Osteocyte (in vitro differentiated cells): ENCODE data around the gene MARS1. TPM values are rescaled to one million over a fixed set of nuclear protein-coding genes. Genes with fewer than 3 reads are reported as not detected.

Experiments
- DNase-seq: peaks from one replicate; pipeline ENCODE4 v3.0.0; 2021; ENCODE audit warnings: mixed read lengths; ENCODE audit not compliant: unreplicated experiment; ENCODE audit errors: extremely low spot score
- H3K27ac Mint-ChIP-seq: one replicate; pipeline ENCODE4 v1.8.0; 2021; ENCODE audit warnings: mild to moderate bottlenecking, mixed read lengths; ENCODE audit not compliant: unreplicated experiment
- H3K27me3 Mint-ChIP-seq: one replicate; pipeline ENCODE4 v1.8.0; 2021; ENCODE audit warnings: mixed read lengths; ENCODE audit not compliant: unreplicated experiment
- H3K36me3 Mint-ChIP-seq: one replicate; pipeline ENCODE4 v1.8.0; 2021; ENCODE audit warnings: mixed read lengths; ENCODE audit not compliant: unreplicated experiment
- H3K4me1 Mint-ChIP-seq: one replicate; pipeline ENCODE4 v1.8.0; 2021; ENCODE audit warnings: mixed read lengths; ENCODE audit not compliant: unreplicated experiment
- H3K4me3 Mint-ChIP-seq: one replicate; pipeline ENCODE4 v1.8.0; 2021; ENCODE audit warnings: mild to moderate bottlenecking, moderate library complexity, mixed read lengths; ENCODE audit not compliant: unreplicated experiment
- H3K9me3 Mint-ChIP-seq: one replicate; pipeline ENCODE4 v1.8.0; 2021; ENCODE audit warnings: mixed read lengths; ENCODE audit not compliant: unreplicated experiment
- total RNA-seq: library from RNA; stranded (reverse); gene quantifications from 2 replicates; pipeline ENCODE4 v1.2.1, GENCODE V29; 2021
- TF ChIP-seq, protein P1 (sequence below): fragments of 200-600 bp; sonication (generic); IDR thresholded peaks from 2 replicates; pipeline ENCODE4 v1.5.0; 2021; ENCODE audit warnings: antibody characterized with exemption, mild to moderate bottlenecking, moderate library complexity

MARS1 gene
- total RNA-seq, 1 donor from 2014 or later = 401 TPM

DNA sequence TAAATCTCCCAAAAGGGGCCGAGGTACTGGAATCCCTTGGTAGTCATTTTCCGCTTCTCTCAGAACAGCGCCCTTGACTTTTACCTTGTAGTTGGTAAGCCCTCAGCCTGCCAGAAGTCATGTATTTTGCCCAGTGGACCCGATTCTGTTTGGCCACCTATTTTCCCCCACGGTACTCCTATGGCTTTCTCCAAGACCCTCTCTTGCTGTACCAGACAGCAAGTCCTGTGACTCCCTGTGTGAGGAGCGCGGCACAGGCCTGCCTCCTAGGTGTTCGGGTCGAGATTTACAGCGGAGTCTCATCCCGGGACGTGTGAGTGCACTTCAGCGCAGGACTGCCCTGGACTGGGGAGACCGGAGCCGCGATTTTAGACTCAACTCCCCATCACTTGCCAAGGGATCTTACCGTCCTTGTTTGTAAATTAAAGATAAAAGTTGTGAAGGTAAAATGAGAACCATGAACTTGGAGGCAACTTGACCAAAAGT is 33.7 kb downstream of the MARS1 start:
- peaks cover 68% of the 10 kb centered on the region for H3K4me1 Mint-ChIP-seq
- no peaks in the 10 kb centered on the region for H3K27me3 Mint-ChIP-seq
- TF ChIP-seq, protein P1, sequence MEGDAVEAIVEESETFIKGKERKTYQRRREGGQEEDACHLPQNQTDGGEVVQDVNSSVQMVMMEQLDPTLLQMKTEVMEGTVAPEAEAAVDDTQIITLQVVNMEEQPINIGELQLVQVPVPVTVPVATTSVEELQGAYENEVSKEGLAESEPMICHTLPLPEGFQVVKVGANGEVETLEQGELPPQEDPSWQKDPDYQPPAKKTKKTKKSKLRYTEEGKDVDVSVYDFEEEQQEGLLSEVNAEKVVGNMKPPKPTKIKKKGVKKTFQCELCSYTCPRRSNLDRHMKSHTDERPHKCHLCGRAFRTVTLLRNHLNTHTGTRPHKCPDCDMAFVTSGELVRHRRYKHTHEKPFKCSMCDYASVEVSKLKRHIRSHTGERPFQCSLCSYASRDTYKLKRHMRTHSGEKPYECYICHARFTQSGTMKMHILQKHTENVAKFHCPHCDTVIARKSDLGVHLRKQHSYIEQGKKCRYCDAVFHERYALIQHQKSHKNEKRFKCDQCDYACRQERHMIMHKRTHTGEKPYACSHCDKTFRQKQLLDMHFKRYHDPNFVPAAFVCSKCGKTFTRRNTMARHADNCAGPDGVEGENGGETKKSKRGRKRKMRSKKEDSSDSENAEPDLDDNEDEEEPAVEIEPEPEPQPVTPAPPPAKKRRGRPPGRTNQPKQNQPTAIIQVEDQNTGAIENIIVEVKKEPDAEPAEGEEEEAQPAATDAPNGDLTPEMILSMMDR = no peak
- H3K36me3 Mint-ChIP-seq = peaks cover 32% of the 10 kb centered on the region
- H3K27ac Mint-ChIP-seq = peak overlapping the region; percentile 99
- H3K9me3 Mint-ChIP-seq = no peaks in the 10 kb centered on the region
- no peak for DNase-seq
- H3K4me3 Mint-ChIP-seq = peak overlapping the region; percentile 74

DNA sequence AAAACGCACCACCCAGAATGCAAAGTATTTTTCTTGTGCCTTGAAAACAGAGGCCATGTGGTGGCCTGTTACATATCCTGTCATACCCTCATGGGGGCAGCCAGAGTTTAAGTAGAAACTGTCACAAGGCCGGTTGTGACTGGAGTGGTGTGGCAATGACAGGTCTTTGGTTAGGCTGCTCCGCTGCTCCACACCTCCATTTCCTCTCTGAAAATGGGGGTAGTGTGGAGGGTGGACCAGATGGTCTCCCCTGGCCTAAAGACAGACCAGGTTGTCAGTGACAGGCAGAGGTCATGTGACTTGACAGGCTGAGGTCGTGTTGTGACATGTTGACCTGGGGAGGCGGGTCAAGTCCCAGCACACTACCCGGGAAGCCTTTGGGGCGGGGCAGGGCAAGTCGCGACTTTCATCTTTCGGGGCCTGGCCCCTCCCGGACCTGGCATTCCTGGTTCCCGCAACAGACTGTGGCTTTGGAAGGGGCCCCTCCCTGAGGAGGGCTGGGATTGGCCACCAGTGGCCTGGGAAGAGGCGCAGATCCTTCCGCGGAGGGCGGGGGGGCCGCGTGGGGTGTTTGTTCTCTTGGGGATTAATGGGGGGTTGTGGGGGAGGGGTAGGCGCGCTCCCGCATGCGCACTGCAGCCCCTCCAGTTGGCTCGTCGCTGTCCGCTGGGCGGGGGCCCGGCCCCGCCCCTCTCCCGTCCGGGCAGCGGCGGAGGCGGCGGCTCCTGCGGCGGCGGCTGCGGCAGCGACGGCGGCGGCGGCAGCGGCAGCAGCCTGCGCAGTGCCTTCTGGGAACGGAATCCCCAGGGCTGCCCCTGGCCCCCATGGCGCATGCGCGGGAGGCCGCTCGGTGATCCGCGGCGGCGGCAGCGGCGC is 34.4 kb downstream of the MARS1 start, which contains the start of gene MBD6:
TSS of gene MBD6 (plus strand) at position 814 of the 876 bp plus-strand sequence. CDS start 1,480 bp downstream, outside the sequence.
- Mint-ChIP-seq H3K27ac (peak within 1 kb of the TSS; percentile 99), H3K9me3 (no peaks in the 10 kb centered on the region), H3K27me3 (no peaks in the 10 kb centered on the region), H3K36me3 (peaks cover 29% of the 10 kb centered on the region), H3K4me3 (peak within 1 kb of the TSS; percentile 99), H3K4me1 (peaks cover 62% of the 10 kb centered on the region)
- DNase-seq = peak; percentile 98
- TF ChIP-seq, protein P1 = no peak

DNA sequence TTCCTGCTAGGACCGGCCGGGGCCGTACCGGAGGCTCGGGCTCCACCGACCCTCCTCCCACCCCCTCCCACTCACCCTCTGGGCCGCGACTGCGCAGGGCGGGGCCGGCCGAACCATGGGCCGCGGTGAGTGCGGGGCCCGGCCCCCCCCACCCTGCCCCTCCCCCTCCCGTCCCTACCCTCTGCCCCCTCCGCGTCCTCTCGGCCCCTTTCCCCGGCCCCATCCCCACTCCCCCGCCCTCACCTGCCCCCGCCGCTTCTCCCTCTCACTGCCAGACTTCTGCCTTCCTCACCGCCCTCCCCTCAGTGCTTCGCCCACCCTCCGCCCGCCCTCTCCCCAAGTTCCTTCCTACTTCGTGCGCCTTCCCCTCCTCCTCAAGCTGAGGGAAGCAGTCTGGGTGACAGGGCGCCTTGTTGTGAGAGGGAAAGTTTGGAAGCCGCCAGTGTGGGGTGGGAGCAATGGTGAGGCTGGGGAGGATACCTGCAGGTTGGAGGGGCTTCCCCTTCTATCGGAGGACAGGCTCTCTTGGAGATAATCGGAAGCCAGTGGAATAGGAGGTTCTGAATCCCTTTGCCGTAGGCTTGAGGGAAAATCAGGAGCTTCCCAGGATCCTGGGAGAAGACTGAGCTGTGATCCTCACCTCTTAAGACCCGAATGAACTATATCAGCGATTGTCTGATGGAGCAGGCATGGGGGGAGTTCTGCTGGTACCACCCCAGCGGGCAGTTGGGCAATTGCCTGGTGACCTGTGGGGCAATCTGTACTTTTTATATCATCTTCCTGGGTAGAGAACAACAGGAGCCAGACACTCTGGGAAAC is 35.2 kb downstream of the MARS1 start:
- TF ChIP-seq, protein P1 = no peak
- Mint-ChIP-seq H3K4me3 (peak overlapping the region; percentile 99), H3K36me3 (peaks cover 25% of the 10 kb centered on the region), H3K4me1 (peaks cover 53% of the 10 kb centered on the region), H3K9me3 (no peaks in the 10 kb centered on the region), H3K27ac (peak overlapping the region; percentile 97), H3K27me3 (no peaks in the 10 kb centered on the region)
- DNase-seq = no peak

DNA sequence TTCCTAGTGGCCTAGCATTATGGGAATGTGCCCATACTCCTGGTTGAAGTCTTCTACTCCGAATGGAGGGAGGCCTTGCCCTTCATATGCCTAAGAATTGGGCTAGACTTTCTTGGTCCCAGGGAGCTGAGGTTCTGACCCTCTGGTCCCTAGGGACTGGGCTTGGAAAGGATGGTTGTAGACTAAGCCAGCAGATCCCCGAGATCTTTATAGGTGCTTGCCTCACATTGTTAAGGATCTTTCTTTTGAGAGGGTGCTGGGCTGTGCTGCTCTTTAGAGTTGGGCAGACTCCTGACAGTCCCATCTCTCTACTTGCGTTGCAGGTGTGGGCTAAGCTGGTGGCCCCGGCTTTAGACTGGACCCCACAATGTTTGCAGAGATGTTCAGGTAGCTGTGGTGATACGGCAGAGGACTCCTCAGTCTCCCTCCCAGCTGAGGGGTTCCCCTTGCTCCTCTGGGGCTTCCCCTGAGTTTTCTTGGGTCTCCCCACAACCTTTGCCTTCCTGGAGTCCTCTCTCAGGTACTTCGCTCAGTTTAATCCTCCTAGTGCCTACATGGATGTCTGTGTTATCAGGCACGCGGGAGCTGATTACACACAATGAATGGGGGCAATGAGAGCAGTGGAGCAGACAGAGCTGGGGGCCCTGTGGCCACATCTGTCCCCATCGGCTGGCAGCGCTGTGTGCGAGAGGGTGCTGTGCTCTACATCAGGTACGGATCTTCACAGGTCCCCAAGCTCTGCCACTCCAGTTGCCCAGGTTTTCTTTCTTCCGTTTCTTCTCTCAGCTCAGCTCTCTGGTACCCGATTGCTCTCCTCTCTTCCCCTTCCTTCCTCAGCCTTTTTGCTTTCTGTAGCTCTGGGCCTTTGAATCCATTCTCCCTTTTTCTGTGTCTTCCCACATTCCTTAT is 36.1 kb downstream of the MARS1 start:
- TF ChIP-seq, protein P1 = no peak
- Mint-ChIP-seq H3K4me3 (peak overlapping the region; percentile 99), H3K9me3 (no peaks in the 10 kb centered on the region), H3K27me3 (no peaks in the 10 kb centered on the region), H3K27ac (peak overlapping the region; percentile 97), H3K36me3 (peaks cover 24% of the 10 kb centered on the region), H3K4me1 (peaks cover 45% of the 10 kb centered on the region)
- no peak for DNase-seq
